ENCODE results near the gene MYRIP. TPM values are rescaled to one million over a fixed set of nuclear protein-coding genes. Genes with fewer than 3 reads are reported as not detected.

Gene MYRIP
- total RNA-seq, 2 donors from 2014 or later: not detected

GRCh38 chr3:39970982-39971381 is 161.6 kb downstream of the MYRIP start:
- H3K27ac Mint-ChIP-seq: no peak overlapping the region
- no peak for DNase-seq
- peaks cover 12% of the 10 kb centered on the region for H3K27me3 Mint-ChIP-seq

GRCh38 chr3:39971559-39972031 is 162.2 kb downstream of the MYRIP start:
- ATAC-seq (no peak), DNase-seq (no peak)
- Mint-ChIP-seq H3K4me3 (no peak overlapping the region), H3K4me1 (no peaks in the 10 kb centered on the region), H3K27me3 (peaks cover 12% of the 10 kb centered on the region), H3K36me3 (ENCODE audit: low read depth) (no peaks in the 10 kb centered on the region), H3K27ac (no peak overlapping the region)
- no peaks in the 10 kb centered on the region for H3K9me3 ChIP-seq (ENCODE audit: control insufficient read depth, low read length, poor library complexity, severe bottlenecking)

More at GRCh38 chr3:39970982-39971381, 161.6 kb downstream of the MYRIP start:
- H3K9me3 ChIP-seq (ENCODE audit: control insufficient read depth, low read length, poor library complexity, severe bottlenecking): no peaks in the 10 kb centered on the region
- no peak for ATAC-seq
- no peak overlapping the region for H3K4me3 Mint-ChIP-seq
- H3K4me1 Mint-ChIP-seq: no peaks in the 10 kb centered on the region
- no peaks in the 10 kb centered on the region for H3K36me3 Mint-ChIP-seq (ENCODE audit: low read depth)

GRCh38 chr3:39972508-39972907 is 163.1 kb downstream of the MYRIP start:
- no peaks in the 10 kb centered on the region for H3K9me3 ChIP-seq (ENCODE audit: control insufficient read depth, low read length, poor library complexity, severe bottlenecking)
- no peak for ATAC-seq
- peaks cover 12% of the 10 kb centered on the region for H3K27me3 Mint-ChIP-seq
- no peaks in the 10 kb centered on the region for H3K4me1 Mint-ChIP-seq
- H3K27ac Mint-ChIP-seq: no peak overlapping the region
- no peak overlapping the region for H3K4me3 Mint-ChIP-seq
- DNase-seq: no peak
- H3K36me3 Mint-ChIP-seq (ENCODE audit: low read depth): no peaks in the 10 kb centered on the region

- Mint-ChIP-seq H3K27me3 (no peaks in the 10 kb centered on the region), H3K4me1 (no peaks in the 10 kb centered on the region), H3K27ac (no peak overlapping the region), H3K4me3 (no peak overlapping the region), H3K36me3 (ENCODE audit: low read depth) (no peaks in the 10 kb centered on the region)
- no peaks in the 10 kb centered on the region for H3K9me3 ChIP-seq (ENCODE audit: control insufficient read depth, low read length, poor library complexity, severe bottlenecking)
- ATAC-seq (no peak), DNase-seq (no peak)
Observed at GRCh38 chr3:39977058-39977794, 167.8 kb downstream of the MYRIP start.

GRCh38 chr3:39978308-39978707 is 168.9 kb downstream of the MYRIP start:
- no peaks in the 10 kb centered on the region for H3K9me3 ChIP-seq (ENCODE audit: control insufficient read depth, low read length, poor library complexity, severe bottlenecking)
- no peaks in the 10 kb centered on the region for H3K27me3 Mint-ChIP-seq

GRCh38 chr3:39980058-39980457 is 170.6 kb downstream of the MYRIP start:
- Mint-ChIP-seq H3K4me3 (no peak overlapping the region), H3K27ac (no peak overlapping the region), H3K4me1 (no peaks in the 10 kb centered on the region), H3K27me3 (no peaks in the 10 kb centered on the region), H3K36me3 (ENCODE audit: low read depth) (no peaks in the 10 kb centered on the region)
- no peak for DNase-seq
- no peaks in the 10 kb centered on the region for H3K9me3 ChIP-seq (ENCODE audit: control insufficient read depth, low read length, poor library complexity, severe bottlenecking)
- ATAC-seq: no peak

More at GRCh38 chr3:39978308-39978707, 168.9 kb downstream of the MYRIP start:
- ATAC-seq: no peak
- DNase-seq: no peak
- Mint-ChIP-seq H3K4me1 (no peaks in the 10 kb centered on the region), H3K36me3 (ENCODE audit: low read depth) (no peaks in the 10 kb centered on the region), H3K4me3 (no peak overlapping the region), H3K27ac (no peak overlapping the region)

- Mint-ChIP-seq H3K27me3 (no peaks in the 10 kb centered on the region), H3K27ac (no peak overlapping the region), H3K36me3 (ENCODE audit: low read depth) (no peaks in the 10 kb centered on the region), H3K4me3 (no peak overlapping the region), H3K4me1 (no peaks in the 10 kb centered on the region)
- no peak for ATAC-seq
- H3K9me3 ChIP-seq (ENCODE audit: control insufficient read depth, low read length, poor library complexity, severe bottlenecking): no peaks in the 10 kb centered on the region
- DNase-seq: no peak
Observed at GRCh38 chr3:39980781-39981180, 171.4 kb downstream of the MYRIP start.

- Mint-ChIP-seq H3K27me3 (no peaks in the 10 kb centered on the region), H3K4me3 (no peak overlapping the region), H3K27ac (no peak overlapping the region), H3K36me3 (ENCODE audit: low read depth) (no peaks in the 10 kb centered on the region), H3K4me1 (no peaks in the 10 kb centered on the region)
- no peaks in the 10 kb centered on the region for H3K9me3 ChIP-seq (ENCODE audit: control insufficient read depth, low read length, poor library complexity, severe bottlenecking)
- DNase-seq (no peak), ATAC-seq (no peak)
Observed at GRCh38 chr3:39981547-39982184, 172.3 kb downstream of the MYRIP start.

- Mint-ChIP-seq H3K4me1 (no peaks in the 10 kb centered on the region), H3K27ac (no peak overlapping the region), H3K4me3 (no peak overlapping the region), H3K36me3 (ENCODE audit: low read depth) (no peaks in the 10 kb centered on the region), H3K27me3 (no peaks in the 10 kb centered on the region)
- no peak for DNase-seq
- H3K9me3 ChIP-seq (ENCODE audit: control insufficient read depth, low read length, poor library complexity, severe bottlenecking): no peaks in the 10 kb centered on the region
- no peak for ATAC-seq
Observed at GRCh38 chr3:39982665-39983357, 173.4 kb downstream of the MYRIP start.

- Mint-ChIP-seq H3K27ac (no peak overlapping the region), H3K27me3 (no peaks in the 10 kb centered on the region), H3K36me3 (ENCODE audit: low read depth) (peaks cover 2% of the 10 kb centered on the region), H3K4me3 (no peak overlapping the region), H3K4me1 (no peaks in the 10 kb centered on the region)
- ATAC-seq (no peak), DNase-seq (no peak)
- no peaks in the 10 kb centered on the region for H3K9me3 ChIP-seq (ENCODE audit: control insufficient read depth, low read length, poor library complexity, severe bottlenecking)
Observed at GRCh38 chr3:39989746-39990145, 180.3 kb downstream of the MYRIP start.

- no peak for DNase-seq
- H3K27me3 Mint-ChIP-seq: no peaks in the 10 kb centered on the region
- no peak for ATAC-seq
Observed at GRCh38 chr3:39990532-39990931, 181.1 kb downstream of the MYRIP start.

GRCh38 chr3:40008796-40009195 is 199.4 kb downstream of the MYRIP start:
- Mint-ChIP-seq H3K27me3 (peaks cover 11% of the 10 kb centered on the region), H3K27ac (no peak overlapping the region), H3K4me1 (no peaks in the 10 kb centered on the region), H3K36me3 (ENCODE audit: low read depth) (no peaks in the 10 kb centered on the region), H3K4me3 (no peak overlapping the region)
- no peak for ATAC-seq
- no peaks in the 10 kb centered on the region for H3K9me3 ChIP-seq (ENCODE audit: control insufficient read depth, low read length, poor library complexity, severe bottlenecking)
- DNase-seq: no peak

More at GRCh38 chr3:39990532-39990931, 181.1 kb downstream of the MYRIP start:
- no peaks in the 10 kb centered on the region for H3K4me1 Mint-ChIP-seq
- no peak overlapping the region for H3K27ac Mint-ChIP-seq
- no peaks in the 10 kb centered on the region for H3K9me3 ChIP-seq (ENCODE audit: control insufficient read depth, low read length, poor library complexity, severe bottlenecking)
- H3K36me3 Mint-ChIP-seq (ENCODE audit: low read depth): peaks cover 2% of the 10 kb centered on the region
- no peak overlapping the region for H3K4me3 Mint-ChIP-seq

- Mint-ChIP-seq H3K27ac (no peak overlapping the region), H3K36me3 (ENCODE audit: low read depth) (no peaks in the 10 kb centered on the region), H3K4me3 (peak overlapping the region; percentile 6), H3K27me3 (peaks cover 11% of the 10 kb centered on the region), H3K4me1 (no peaks in the 10 kb centered on the region)
- ATAC-seq (no peak), DNase-seq (no peak)
- H3K9me3 ChIP-seq (ENCODE audit: control insufficient read depth, low read length, poor library complexity, severe bottlenecking): no peaks in the 10 kb centered on the region
Observed at GRCh38 chr3:40009991-40010390, 200.6 kb downstream of the MYRIP start.

Data from T-helper 17 cell (primary cell).